NCI-H2227 (cell line): Measurements from ENCODE around the gene OR52K1.

Experiments
- DNase-seq: peaks from one replicate; lab custom pipeline; 2025; ENCODE audit not compliant: unreplicated experiment; lab: John Stamatoyannopoulos, UW

The OR52K1 gene

DNA sequence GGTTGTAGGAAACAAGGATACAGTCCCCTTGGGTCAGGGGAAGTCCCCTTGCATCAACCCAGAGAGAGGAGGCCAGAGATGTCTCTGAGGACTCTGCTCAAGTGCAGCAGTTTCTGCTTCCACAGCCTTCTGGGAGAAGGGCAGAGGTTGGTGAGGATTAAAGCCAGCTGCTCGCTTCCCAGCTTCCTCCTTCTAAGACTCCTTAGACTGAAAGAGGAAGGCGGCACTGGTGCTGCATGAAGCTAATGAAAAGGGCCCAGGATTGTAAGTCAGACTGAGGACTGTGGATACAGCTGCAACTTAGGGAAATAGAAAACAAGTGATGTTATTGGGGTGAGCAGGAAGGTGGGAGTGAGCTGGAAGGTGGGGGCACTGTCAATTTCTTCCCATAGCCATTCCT, at the start of gene OR52K1:
TSS of gene OR52K1 (plus strand) at position 202 of the 400 bp plus-strand sequence. CDS start 6,255 bp downstream, outside the sequence.
- no peak for DNase-seq

DNA sequence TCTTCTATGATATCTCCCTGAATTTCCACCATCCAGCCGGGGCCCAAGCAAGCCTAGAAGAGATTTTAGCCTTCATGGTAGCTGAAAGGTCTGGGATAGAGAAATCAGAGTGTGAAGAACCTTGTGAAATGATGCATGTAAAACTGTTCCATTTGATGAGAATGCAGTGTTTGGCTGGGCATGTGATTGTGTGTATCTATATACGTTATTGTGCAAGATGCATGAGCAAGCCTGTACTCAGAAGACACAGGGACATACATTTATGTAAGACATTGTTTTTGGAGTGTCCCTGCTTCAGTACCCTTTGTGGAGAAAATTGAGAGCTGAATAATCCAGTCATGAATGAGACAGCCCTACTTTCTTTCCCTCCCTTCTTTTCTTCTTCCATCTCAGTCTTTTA, 48.6 kb upstream of the OR52K1 start:
- no peak for DNase-seq

DNA sequence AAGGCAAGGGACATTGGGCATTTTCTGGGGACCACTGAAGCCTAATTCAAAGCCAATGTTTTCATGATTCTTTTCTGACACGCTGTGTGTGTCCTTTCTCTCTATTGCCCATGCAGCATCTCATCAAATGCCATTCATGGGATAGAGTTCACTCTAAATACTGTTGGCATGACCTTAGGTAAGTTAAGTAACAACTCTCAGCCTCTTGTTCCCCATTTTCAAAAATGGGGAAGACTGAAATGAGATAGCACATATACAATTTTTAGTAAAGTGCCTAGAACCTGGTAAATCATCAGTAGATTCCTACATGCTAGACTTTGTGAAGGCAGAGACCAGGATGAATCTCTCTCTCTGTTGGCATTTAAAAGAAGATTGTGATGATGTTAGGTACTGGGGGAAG, 46.0 kb upstream of the OR52K1 start:
- DNase-seq, result no peak

GRCh38 chr11:4441515-4441914, 40.9 kb upstream of the OR52K1 start:
- no peak for DNase-seq

GRCh38 chr11:4443232-4443891, 39.1 kb upstream of the OR52K1 start:
- DNase-seq, result no peak

GRCh38 chr11:4448995-4449394, 33.5 kb upstream of the OR52K1 start, which contains the start of gene OR52K2:
OR52K2 (plus strand) TSS chr11:4449295; CDS start chr11:4449340, 45 bp downstream.
- no peak for DNase-seq

GRCh38 chr11:4453118-4453517, 29.3 kb upstream of the OR52K1 start:
- no peak for DNase-seq

DNA sequence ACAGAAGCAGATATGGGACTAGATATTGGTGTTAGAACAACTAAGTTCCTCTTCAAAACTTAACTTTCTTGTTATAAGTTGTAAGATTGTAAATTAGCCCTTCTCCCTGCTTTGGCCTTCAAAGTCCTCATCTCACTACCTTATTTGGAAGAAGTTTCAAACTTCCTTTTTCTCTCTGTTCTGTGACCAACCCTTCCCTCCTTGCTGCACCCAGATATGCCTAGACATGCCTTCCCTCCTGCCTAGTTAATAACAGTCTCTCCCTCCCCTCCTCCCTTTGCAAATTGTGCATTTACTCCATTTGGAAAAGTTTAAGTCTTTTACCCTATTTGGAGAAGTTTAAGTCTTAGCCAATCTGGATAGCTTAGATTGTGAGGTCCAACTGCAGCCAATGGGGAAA, 28.4 kb upstream of the OR52K1 start:
- DNase-seq, result no peak

DNA sequence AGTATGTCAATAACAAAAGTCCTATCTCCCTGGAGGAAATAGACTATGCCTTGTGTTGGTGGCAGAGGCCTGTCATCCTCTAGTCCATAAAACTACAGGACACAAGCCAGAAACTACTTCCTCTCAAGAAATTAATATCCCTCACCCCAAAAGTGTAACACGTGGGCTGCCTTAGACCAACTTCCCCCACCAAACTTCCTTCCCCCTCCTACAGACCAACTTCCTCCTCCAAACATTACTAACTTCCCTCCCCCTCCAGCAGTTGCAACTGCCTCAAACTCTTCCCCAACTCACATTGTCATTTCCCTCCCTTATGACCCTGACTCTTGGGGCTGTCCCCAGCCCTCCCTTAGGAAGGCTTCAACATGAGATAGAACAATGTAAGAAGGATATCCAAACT, 27.0 kb upstream of the OR52K1 start:
- DNase-seq, result no peak

DNA sequence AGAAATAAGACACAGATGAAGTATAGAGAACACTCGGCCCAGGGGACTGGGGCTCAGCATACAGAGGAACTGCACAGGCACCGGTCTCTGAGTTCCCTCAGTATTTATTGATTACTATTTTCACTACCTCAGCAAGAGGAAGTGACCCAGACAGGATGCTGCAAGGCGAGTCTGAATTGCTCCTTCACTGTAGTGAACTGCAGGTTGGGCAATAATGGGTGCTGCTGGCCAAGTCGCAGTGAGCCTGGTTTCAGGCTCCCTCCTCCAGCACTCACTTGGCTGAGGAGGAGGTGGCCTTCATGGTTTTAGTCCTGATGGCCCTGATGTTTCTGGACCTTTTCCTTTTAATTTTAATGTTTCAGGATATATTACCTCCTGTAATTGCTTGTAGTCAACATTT, 22.9 kb upstream of the OR52K1 start:
- no peak for DNase-seq

- no peak for DNase-seq
These were observed 22.3 kb upstream of the OR52K1 start for GRCh38 chr11:4460151-4460550.

GRCh38 chr11:4464216-4465159, 18.0 kb upstream of the OR52K1 start:
- DNase-seq, result no peak

DNA sequence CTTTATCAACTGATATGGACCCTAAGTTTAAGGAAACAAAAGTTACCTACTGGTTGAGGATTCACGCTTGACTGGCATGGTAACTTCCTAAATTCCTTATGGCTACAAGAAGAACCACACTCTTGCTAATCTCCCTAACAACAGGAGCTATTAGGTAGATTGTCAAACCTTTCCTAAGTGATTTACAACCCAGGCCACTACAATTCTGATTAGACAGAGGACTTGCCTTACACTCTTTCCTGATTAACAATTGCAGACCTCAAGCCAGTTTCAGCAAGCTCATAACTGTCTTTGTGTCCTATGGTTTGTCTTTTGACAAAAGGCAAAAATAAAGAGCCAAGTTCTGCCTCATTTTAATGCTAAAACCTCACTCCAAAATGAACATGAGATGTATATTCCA, 17.0 kb upstream of the OR52K1 start:
- DNase-seq, result no peak

- DNase-seq, result no peak
These were observed 16.1 kb upstream of the OR52K1 start for GRCh38 chr11:4466131-4466870.

DNA sequence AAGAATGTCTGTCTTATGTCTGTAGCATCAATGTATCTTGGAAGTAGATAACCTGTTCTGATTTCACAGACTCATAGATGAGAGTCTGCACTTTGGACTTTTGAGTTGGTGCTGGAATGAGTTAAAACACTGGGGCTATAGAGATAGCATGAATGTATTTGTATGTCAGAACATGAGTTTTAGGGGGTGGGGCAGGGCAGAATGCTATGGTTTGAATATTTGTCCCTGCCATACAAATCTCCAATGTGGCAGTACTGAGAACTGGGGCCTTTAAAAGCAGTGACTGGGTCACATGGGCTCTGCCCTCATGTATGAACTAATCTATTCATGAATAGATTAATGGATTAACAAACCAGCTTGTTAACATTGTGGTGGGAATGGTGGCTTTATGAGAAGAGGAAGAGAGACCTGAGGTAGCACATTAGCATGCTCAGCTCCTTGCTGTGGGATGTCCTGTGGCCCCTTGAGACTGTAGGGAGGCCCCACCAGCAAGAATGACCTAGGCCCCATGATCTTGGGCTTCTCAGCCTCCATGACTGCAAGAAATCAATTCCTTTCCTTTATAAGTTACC, 15.5 kb upstream of the OR52K1 start:
- DNase-seq, result no peak

DNA sequence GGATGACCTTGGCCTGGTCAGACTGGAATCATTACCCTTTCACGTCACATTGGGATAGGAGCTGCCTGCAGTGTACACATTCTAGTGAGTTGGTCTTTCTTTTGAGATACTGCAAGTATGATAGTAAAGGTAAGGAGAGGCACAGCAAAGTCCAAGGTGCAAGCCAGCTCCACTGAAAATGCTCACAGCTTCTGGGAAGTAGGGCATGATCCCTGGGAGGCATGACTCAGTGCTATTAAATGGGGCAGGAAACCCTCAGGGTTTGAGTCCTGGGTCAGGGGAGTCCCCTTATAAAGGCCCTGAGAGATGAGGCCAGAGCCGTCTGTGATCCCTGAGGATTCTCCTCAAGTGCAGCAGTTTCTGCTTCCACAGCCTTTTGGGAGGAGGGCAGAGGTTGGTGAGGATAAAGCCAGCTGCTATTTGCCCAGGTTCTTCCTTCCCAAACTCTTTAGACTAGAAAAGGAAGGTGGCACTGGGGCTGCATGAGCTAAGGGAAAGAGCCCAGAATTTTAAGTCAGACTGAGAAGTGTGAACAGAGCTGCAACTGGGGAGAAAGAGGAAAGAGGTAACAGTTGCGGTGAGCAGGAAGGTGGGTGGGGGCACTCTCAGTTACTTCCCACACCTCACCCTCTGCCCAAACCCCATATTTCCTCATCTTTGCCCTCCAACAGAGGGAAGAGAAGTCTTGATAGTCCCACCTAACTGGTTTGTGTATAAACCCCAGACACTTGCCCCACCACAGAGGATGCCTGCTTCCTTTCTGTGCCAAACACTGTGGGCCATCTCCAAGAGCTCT, 14.4 kb upstream of the OR52K1 start:
- no peak for DNase-seq

GRCh38 chr11:4479644-4480043, 2.8 kb upstream of the OR52K1 start:
- no peak for DNase-seq

DNA sequence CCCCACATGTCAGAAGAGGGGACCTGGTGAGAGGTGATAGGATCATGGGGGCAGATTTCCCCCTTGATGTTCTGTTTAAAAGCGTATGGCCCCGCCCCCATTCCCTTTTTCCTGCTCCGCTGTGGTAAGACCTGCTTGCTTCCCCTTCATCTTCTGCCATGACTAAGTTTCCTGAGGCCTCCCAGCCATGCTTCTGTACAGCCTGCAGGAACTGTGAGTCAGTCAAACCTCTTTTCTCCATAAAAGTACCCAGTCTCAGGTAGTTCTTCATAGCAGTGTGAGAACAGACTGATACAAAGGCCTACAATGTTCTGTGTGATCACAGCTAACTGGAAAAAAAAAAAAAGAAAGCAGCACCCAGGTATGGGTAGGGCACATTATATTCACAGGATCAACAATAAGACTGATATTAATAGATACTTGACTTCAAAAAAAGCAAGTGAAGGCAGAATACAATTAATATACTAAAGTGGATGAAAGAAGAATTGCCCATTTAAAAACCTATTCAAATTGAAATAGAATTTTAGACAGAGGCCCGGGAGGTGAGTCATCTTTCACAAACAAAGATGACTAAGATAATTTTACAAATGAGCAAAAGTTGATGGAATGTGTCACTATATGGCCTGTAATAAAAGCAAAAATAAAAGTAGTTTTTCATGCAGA, 1.7 kb upstream of the OR52K1 start:
- DNase-seq, result no peak

GRCh38 chr11:4481240-4481582, 1.2 kb upstream of the OR52K1 start:
- no peak for DNase-seq

GRCh38 chr11:4484310-4484709, 1.9 kb downstream of the OR52K1 start:
- no peak for DNase-seq
